Hematopoietic multipotent progenitor cell treated with erythropoietin and hydrocortisone succinate and interleukin-3 and kit ligand, for 15 days (in vitro differentiated cells): ENCODE data around the gene TSSC4.
A peak's percentile ranks its signal among the peaks of the same experiment; 100 is the strongest.

Experiments
- DNase-seq: peaks from one replicate; pipeline ENCODE4 v3.0.0-alpha.2; 2015; ENCODE audit warnings: low spot score

The TSSC4 gene

GRCh38 chr11:2386591-2386990 lies 14.0 kb upstream of the TSSC4 start:
- DNase-seq = no peak

- no peak for DNase-seq
These were observed 13.1 kb upstream of the TSSC4 start for GRCh38 chr11:2387266-2387987.

- DNase-seq = no peak
These were observed 11.8 kb upstream of the TSSC4 start for GRCh38 chr11:2388431-2389376.

GRCh38 chr11:2389377-2390026 lies 11.0 kb upstream of the TSSC4 start:
- no peak for DNase-seq

- DNase-seq = no peak
These were observed 10.3 kb upstream of the TSSC4 start for GRCh38 chr11:2390091-2390724.

GRCh38 chr11:2390725-2391151 lies 9.8 kb upstream of the TSSC4 start:
- DNase-seq = peak; percentile 31

GRCh38 chr11:2391181-2391975 lies 9.2 kb upstream of the TSSC4 start:
- no peak for DNase-seq

GRCh38 chr11:2392241-2392959 lies 8.2 kb upstream of the TSSC4 start:
- no peak for DNase-seq

GRCh38 chr11:2393111-2393868 lies 7.3 kb upstream of the TSSC4 start:
- DNase-seq = no peak

GRCh38 chr11:2393941-2394817 lies 6.4 kb upstream of the TSSC4 start:
- DNase-seq = no peak

- no peak for DNase-seq
These were observed 5.8 kb upstream of the TSSC4 start for GRCh38 chr11:2394818-2395105.

GRCh38 chr11:2395211-2395730 lies 5.3 kb upstream of the TSSC4 start:
- no peak for DNase-seq

GRCh38 chr11:2395856-2396255 lies 4.7 kb upstream of the TSSC4 start:
- no peak for DNase-seq

- DNase-seq = no peak
These were observed 4.1 kb upstream of the TSSC4 start for GRCh38 chr11:2396471-2396870.

- DNase-seq = no peak
These were observed 3.5 kb upstream of the TSSC4 start for GRCh38 chr11:2397005-2397404.

GRCh38 chr11:2398664-2399355 lies 1.7 kb upstream of the TSSC4 start:
- no peak for DNase-seq

- no peak for DNase-seq
These were observed 972 bp upstream of the TSSC4 start for GRCh38 chr11:2399488-2400068.
